HUES64 (cell line): ENCODE results near the gene CLRN2.
"Not testable (repeated sequence)": the region's sequence is repeated elsewhere in the genome, so short reads cannot be mapped to it uniquely, and the experiment has no call there.

Source experiments
- H3K27ac ChIP-seq: 2 replicates; pipeline ENCODE4 v1.7.0; 2013; ENCODE audit warnings: low read depth, low read length, inconsistent platforms
- H3K27me3 ChIP-seq: 2 replicates; pipeline ENCODE4 v1.6.1; 2013; ENCODE audit warnings: mild to moderate bottlenecking, low read length; ENCODE audit not compliant: insufficient read depth
- H3K36me3 ChIP-seq: 2 replicates; pipeline ENCODE4 v1.6.1; 2013; ENCODE audit warnings: mild to moderate bottlenecking, low read length; ENCODE audit not compliant: insufficient read depth
- H3K4me1 ChIP-seq: 2 replicates; pipeline ENCODE4 v1.6.1; 2013; ENCODE audit warnings: mild to moderate bottlenecking, low read length, moderate library complexity; ENCODE audit not compliant: insufficient read depth
- H3K4me3 ChIP-seq: 2 replicates; pipeline ENCODE4 v1.5.1; 2013; ENCODE audit warnings: mild to moderate bottlenecking, low read length, moderate library complexity
- H3K9ac ChIP-seq: 2 replicates; pipeline ENCODE4 v1.6.1; 2013; ENCODE audit warnings: mild to moderate bottlenecking, low read depth, low read length
- H3K9me3 ChIP-seq: 2 replicates; pipeline ENCODE4 v1.6.1; 2013; ENCODE audit warnings: low read depth, low read length; ENCODE audit not compliant: insufficient read depth
- WGBS: fragments of 150-250, 120-280 bp; methylation state at CpG from one replicate; pipeline ENCODE4 v1.1.7; 2013; ENCODE audit warnings: missing lambda C conversion rate; 5-methylcytosine and 5-hydroxymethylcytosine counted together

The CLRN2 gene

GRCh38 chr4:17567271-17567670, 52.3 kb downstream of the CLRN2 start:
- Histone ChIP-seq H3K4me1 (no peaks in the 10 kb centered on the region), H3K36me3 (no peaks in the 10 kb centered on the region), H3K27ac (no peak overlapping the region), H3K9me3 (no peaks in the 10 kb centered on the region), H3K27me3 (no peaks in the 10 kb centered on the region), H3K4me3 (no peak overlapping the region), H3K9ac (no peak overlapping the region)
- 87% methylated on average over 2 of the region's 2 CpGs for WGBS

- H3K9ac ChIP-seq = no peak overlapping the region
- 0 out of 2 replicates have a peak, but pooled peaks cover 10% of the 10 kb centered on the region for H3K27me3 ChIP-seq
- H3K9me3 ChIP-seq = no peaks in the 10 kb centered on the region
- no peak overlapping the region for H3K4me3 ChIP-seq
- WGBS = 95% methylated on average over 4 of the region's 4 CpGs
- H3K27ac ChIP-seq = no peak overlapping the region
- H3K4me1 ChIP-seq = peaks cover 6% of the 10 kb centered on the region; the same call in 1 of the 2 replicates
- H3K36me3 ChIP-seq = no peaks in the 10 kb centered on the region
Measured at GRCh38 chr4:17574206-17574605, 59.2 kb downstream of the CLRN2 start.

- H3K4me1 ChIP-seq, H3K27me3 ChIP-seq, H3K9me3 ChIP-seq, H3K36me3 ChIP-seq, H3K9ac ChIP-seq, H3K27ac ChIP-seq, H3K4me3 ChIP-seq: not testable (repeated sequence)
- WGBS = 95% methylated on average over 12 of the region's 12 CpGs
Measured at GRCh38 chr4:17575177-17575576, 60.2 kb downstream of the CLRN2 start.
